Astrocyte of the spinal cord (primary cell): ENCODE data around the gene TBX1.

Source experiments
- DNase-seq: peaks from one replicate; pipeline ENCODE4 v3.0.0; 2011; ENCODE audit warnings: low read depth, low spot score
- H3K4me3 ChIP-seq: 2 replicates; pipeline ENCODE4 v1.5.1; 2011; ENCODE audit warnings: low read depth, mild to moderate bottlenecking, low read length, moderate library complexity
- in situ Hi-C: cut with HindIII; loops from 2 replicates; pipeline ENCODE4 v1.10.0; 2017; ENCODE audit warnings: low sequenced_read_pairs
- TF ChIP-seq, protein P1 (sequence below): IDR thresholded peaks from 2 replicates; pipeline ENCODE4 v1.5.1; 2012; ENCODE audit warnings: low read depth, mild to moderate bottlenecking, low read length, inconsistent platforms

Gene TBX1

DNA sequence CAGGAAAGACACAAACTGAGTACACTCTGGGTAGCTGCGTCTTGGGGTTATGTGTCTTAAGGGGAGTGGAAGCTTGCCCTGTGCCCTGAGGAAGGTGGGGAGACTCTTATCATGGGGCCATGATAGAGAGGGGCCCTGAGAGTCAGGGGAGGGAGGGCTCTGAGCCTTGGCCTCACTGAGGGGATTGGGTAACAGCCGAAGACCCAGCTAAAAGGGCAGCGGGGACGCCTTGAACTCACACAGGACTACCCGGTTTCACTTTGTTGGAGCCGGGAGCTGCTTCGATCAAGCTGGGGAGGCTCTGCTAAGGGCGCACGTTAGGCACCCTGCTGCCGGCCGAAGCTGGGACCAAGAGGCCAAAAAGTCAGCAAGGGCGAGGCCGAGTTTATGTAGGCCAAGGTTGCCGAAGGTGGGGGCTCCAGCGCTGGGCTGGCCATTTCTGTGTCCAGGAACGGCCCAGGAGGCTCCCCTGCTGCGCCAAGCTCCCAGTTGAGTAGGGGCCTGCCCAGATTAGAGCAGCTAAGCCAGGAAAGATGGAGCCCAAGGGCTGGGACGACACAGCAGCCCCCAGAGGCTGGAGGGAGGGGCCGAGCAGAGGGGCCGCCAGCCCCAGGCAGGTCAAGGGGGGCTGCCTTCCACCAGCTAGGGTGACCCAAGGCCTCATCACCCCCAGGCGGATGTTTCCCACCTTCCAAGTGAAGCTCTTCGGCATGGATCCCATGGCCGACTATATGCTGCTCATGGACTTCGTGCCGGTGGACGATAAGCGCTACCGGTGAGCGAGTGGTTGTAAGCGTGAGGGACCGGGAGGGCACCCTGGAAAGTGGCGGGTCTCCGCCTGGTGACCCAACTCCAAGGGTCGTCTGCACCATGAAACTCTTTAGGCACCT is 2.2 kb downstream of the TBX1 start:
- TF ChIP-seq, protein P1, sequence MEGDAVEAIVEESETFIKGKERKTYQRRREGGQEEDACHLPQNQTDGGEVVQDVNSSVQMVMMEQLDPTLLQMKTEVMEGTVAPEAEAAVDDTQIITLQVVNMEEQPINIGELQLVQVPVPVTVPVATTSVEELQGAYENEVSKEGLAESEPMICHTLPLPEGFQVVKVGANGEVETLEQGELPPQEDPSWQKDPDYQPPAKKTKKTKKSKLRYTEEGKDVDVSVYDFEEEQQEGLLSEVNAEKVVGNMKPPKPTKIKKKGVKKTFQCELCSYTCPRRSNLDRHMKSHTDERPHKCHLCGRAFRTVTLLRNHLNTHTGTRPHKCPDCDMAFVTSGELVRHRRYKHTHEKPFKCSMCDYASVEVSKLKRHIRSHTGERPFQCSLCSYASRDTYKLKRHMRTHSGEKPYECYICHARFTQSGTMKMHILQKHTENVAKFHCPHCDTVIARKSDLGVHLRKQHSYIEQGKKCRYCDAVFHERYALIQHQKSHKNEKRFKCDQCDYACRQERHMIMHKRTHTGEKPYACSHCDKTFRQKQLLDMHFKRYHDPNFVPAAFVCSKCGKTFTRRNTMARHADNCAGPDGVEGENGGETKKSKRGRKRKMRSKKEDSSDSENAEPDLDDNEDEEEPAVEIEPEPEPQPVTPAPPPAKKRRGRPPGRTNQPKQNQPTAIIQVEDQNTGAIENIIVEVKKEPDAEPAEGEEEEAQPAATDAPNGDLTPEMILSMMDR, result no peak
- in situ Hi-C loops, result no loop called here
- H3K4me3 ChIP-seq, result no peak overlapping the region
- no peak for DNase-seq

DNA sequence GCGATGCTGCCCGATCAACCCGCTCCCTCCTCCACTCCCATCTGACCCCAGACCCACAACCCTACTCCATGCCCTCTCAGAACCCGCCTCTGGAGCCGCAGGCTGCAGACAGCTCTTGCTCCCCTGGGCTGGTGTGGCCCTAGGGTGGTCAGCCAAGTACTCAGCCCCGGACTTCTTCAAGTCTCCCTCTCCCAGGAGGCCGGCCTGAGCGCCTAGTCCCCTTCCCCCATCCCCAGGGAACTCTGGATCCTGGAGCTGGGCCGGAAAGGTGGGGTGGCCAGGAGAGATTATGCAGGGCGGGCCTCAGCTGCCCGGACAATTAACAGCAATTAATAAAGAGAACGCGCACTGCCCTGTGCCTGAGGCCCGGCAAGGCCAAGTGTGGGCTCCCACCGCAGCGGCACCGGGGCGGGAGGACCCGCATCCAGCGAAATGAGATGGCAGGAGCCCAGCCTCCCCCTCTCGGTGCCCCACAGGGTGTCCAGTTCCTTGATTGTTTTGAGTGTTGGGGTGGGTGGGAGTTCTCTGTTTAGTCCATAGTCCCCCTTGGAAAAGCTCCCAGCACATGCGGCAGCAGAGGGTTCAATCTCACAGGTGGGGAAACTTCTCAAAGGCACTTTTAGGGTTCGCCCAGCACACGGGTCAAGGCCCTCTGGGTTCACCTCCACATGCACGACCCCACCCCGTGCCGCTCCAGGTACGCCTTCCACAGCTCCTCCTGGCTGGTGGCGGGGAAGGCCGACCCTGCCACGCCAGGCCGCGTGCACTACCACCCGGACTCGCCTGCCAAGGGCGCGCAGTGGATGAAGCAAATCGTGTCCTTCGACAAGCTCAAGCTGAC is 3.1 kb downstream of the TBX1 start:
- TF ChIP-seq, protein P1, result no peak
- in situ Hi-C loops, result no loop called here
- H3K4me3 ChIP-seq, result no peak overlapping the region
- DNase-seq, result no peak

GRCh38 chr22:19764299-19764593 is 3.7 kb downstream of the TBX1 start:
- no peak for DNase-seq
- no peak overlapping the region for H3K4me3 ChIP-seq
- in situ Hi-C loops, result no loop called here
- TF ChIP-seq, protein P1, result no peak

DNA sequence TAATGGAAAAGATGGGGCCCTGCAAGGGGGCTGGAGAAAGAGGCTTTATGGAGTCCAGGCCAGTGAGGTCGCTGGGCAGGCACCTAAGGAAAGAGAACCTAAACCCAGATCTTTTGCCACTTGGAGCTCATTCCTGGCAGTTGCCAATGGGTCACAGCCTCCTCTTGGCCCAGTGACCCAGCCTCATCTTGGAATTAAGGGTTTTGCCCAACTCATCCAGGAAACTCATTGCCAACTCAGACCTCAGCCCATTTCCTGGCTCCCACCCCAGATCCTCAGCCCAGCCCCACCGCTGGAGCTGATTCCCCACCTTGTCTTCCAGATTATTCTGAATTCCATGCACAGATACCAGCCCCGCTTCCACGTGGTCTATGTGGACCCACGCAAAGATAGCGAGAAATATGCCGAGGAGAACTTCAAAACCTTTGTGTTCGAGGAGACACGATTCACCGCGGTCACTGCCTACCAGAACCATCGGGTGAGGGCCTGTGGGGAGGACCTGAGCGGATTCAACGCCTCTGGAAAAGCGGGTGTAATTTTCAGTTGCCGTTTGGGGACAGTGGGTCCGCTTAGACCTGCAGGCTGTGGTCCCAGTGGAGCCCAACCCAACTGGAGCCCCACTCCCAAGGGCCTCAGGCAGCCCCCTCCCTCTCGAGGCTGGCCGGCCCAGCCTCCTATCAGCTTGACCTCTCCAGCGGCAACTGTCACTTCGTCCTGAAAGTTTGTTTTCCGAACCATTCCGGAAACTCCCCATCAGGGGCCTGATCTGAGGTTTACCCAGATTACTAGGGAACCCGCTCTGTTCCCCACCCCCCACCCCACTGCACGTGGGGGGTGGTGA is 4.3 kb downstream of the TBX1 start:
- TF ChIP-seq, protein P1, result no peak
- no peak overlapping the region for H3K4me3 ChIP-seq
- in situ Hi-C loops, result no loop called here
- no peak for DNase-seq

DNA sequence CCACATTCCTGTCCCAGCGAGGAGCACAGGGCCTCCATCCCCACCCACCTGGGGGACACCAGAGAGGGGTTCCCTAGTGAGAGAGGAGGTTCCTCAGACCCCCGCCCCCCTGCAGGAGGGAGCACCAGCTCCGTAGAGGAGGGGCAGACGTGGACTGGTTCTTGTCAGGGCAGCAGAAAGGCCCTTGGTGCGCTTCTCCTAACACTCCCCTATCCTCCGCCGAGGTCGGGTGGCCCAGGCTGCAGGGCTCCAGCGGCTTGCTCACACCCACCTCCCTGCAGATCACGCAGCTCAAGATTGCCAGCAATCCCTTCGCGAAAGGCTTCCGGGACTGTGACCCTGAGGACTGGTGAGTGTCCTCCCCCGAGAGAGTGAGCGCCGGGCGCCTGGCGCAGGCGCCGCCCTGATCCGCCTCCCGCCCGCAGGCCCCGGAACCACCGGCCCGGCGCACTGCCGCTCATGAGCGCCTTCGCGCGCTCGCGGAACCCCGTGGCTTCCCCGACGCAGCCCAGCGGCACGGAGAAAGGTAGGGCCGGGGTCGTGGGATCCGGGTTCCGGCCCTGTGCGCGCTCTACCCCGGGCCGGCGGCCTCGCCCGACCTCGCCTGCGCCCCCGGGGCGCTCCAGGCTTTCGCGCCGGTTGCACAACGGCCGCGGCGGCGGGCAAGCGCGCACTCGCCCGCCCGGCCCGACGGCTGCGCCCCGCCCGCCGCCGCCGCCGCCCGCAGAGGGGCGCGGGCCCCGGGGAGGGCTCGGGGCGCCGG is 5.1 kb downstream of the TBX1 start:
- DNase-seq, result no peak
- H3K4me3 ChIP-seq, result no peak overlapping the region
- TF ChIP-seq, protein P1, result no peak
- in situ Hi-C loops, result no loop called here

DNA sequence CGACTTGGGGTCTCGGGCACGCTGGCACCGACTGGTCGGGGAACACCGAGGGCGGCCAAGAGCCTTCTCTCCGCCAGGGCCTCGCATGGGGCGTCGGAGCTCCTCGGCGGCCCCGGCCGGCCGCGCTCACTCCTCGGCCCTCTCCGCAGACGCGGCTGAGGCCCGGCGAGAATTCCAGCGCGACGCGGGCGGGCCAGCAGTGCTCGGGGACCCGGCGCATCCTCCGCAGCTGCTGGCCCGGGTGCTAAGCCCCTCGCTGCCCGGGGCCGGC is 5.6 kb downstream of the TBX1 start:
- H3K4me3 ChIP-seq, result no peak overlapping the region
- TF ChIP-seq, protein P1, result no peak
- no peak for DNase-seq
- in situ Hi-C loops, result no loop called here
